Breast epithelium (tissue), 4 donors: ENCODE results near the gene RNF113B. TPM values are rescaled to one million over a fixed set of nuclear protein-coding genes. Genes with fewer than 3 reads are reported as not detected.

Source experiments
- DNase-seq, 2 donors: peaks; one replicate each; pipeline ENCODE4 v3.0.0-alpha.2; 2019; ENCODE audit warnings: low spot score in 2 of 2
- H3K27ac ChIP-seq, 2 donors: fragments of 200-600 bp; sonication (generic) in 1 of 2; one replicate each; pipeline ENCODE4 v1.5.1; 2016 to 2019; ENCODE audit warnings: mild to moderate bottlenecking in 1 of 2
- H3K27me3 ChIP-seq, 2 donors: fragments of 200-600 bp; sonication (generic) in 1 of 2; one replicate each; pipeline versions ENCODE4 v1.5.1 to v1.6.0; 2017 to 2019; ENCODE audit warnings: control low read depth in 1 of 2, mild to moderate bottlenecking in 1 of 2
- H3K36me3 ChIP-seq: fragments of 200-600 bp; one replicate; pipeline ENCODE4 v1.5.1; 2019
- H3K4me1 ChIP-seq, 2 donors: fragments of 200-600 bp; sonication (generic); one replicate each; pipeline ENCODE4 v1.5.1; 2016 to 2019; ENCODE audit warnings: control low read depth in 1 of 2
- H3K4me3 ChIP-seq, 3 donors: fragments of 200-600 bp; sonication (generic); 1 replicate in 2 of 3; 2 replicates in 1 of 3; pipeline ENCODE4 v1.5.1; 2016 to 2019; ENCODE audit warnings: mild to moderate bottlenecking in 3 of 3, moderate library complexity in 2 of 3
- H3K9me3 ChIP-seq, 2 donors: fragments of 200-600 bp; sonication (generic) in 1 of 2; one replicate each; pipeline ENCODE4 v1.5.1; 2016 to 2019; ENCODE audit warnings: control low read depth in 1 of 2
- POLR2A ChIP-seq: fragments of 450-650 bp; IDR thresholded peaks from one replicate; pipeline ENCODE4 v1.6.1; 2016; ENCODE audit warnings: antibody characterized with exemption, mild to moderate bottlenecking, moderate library complexity
- POLR2AphosphoS5 ChIP-seq, 3 donors: sonication (generic); formaldehyde crosslinking; IDR thresholded peaks; one replicate each; pipeline ENCODE4 v1.6.1; 2017; ENCODE audit warnings: antibody characterized with exemption in 3 of 3
- intact Hi-C: fragments of 100-400 bp; cut with DNase I; formaldehyde crosslinking; loops from one replicate; pipeline ENCODE4 v1.15.1; 2023; ENCODE audit warnings: low total_unique reads
- total RNA-seq, 3 donors: library from RNA; depleted of rRNA; stranded (reverse); fragments of >200 nt; gene quantifications; one replicate each; pipeline ENCODE4 v1.1.0, GENCODE V29; 2016
- TF ChIP-seq, protein P1 (sequence below), 3 donors: fragments of 450-650 bp; IDR thresholded peaks; one replicate each; pipeline ENCODE4 v1.5.1; 2016 to 2017; ENCODE audit warnings: antibody characterized with exemption in 3 of 3, mild to moderate bottlenecking in 3 of 3, moderate library complexity in 3 of 3

The RNF113B gene
- total RNA-seq, 3 donors from 2014 or later, result not detected

GRCh38 chr13:98172590-98173422 is 4.3 kb downstream of the RNF113B start:
- DNase-seq, result no peak
- no peaks in the 10 kb centered on the region for H3K36me3 ChIP-seq
- H3K27me3 ChIP-seq, result no peaks in the 10 kb centered on the region
- intact Hi-C loops, result no loop called here
- TF ChIP-seq POLR2AphosphoS5 (IDR thresholded peaks at IDR 0.05) (no peak), POLR2A (no peak)
- TF ChIP-seq, protein P1, sequence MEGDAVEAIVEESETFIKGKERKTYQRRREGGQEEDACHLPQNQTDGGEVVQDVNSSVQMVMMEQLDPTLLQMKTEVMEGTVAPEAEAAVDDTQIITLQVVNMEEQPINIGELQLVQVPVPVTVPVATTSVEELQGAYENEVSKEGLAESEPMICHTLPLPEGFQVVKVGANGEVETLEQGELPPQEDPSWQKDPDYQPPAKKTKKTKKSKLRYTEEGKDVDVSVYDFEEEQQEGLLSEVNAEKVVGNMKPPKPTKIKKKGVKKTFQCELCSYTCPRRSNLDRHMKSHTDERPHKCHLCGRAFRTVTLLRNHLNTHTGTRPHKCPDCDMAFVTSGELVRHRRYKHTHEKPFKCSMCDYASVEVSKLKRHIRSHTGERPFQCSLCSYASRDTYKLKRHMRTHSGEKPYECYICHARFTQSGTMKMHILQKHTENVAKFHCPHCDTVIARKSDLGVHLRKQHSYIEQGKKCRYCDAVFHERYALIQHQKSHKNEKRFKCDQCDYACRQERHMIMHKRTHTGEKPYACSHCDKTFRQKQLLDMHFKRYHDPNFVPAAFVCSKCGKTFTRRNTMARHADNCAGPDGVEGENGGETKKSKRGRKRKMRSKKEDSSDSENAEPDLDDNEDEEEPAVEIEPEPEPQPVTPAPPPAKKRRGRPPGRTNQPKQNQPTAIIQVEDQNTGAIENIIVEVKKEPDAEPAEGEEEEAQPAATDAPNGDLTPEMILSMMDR (IDR thresholded peaks at IDR 0.05), result no peak
- peak overlapping the region; percentile 84 to 92 for H3K27ac ChIP-seq
- no peaks in the 10 kb centered on the region for H3K9me3 ChIP-seq
- peak overlapping the region in 1 of 3 donors; percentile 42 for H3K4me3 ChIP-seq
- H3K4me1 ChIP-seq, result peaks cover 3 to 36% of the 10 kb centered on the region in 2 donors

DNA sequence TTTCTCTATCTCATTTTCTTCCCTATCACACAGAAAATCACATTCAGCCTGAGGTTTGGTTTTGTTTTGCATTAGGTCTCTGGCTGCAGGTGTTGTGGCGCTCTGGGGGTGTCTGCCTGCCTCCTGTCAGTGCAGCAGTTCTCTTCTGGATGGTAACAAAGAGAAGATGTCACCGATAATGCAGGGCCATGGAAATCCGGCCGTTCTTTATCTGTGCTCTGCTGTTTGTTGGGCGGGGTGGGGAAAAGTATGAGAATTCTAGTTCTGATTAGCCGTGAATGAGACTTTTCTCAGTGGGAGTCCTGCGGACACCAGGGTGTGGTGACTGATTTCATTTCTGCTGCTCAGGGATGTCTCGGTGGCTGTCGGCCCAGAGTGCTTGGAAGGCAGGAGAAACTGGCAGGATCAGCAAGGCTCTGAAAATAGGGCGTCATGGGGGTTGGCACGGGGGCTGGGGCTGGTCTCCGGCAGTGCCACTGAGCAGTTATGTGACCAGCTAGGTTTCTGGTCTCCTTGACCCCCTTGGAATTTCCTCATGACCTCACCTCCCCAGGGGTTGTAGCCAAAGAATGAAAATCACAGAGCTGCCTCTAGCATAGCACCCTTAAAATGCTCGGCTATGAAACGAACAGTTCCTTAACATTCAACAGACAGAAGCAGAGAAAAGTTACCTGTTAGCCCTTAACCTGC is 5.0 kb downstream of the RNF113B start:
- no peak for DNase-seq
- Histone ChIP-seq H3K9me3 (no peaks in the 10 kb centered on the region), H3K27me3 (no peaks in the 10 kb centered on the region), H3K4me3 (peak overlapping the region in 2 of 3 donors; percentile 7 to 42), H3K27ac (peak overlapping the region; percentile 84 to 92), H3K4me1 (peaks cover 3 to 36% of the 10 kb centered on the region in 2 donors), H3K36me3 (no peaks in the 10 kb centered on the region)
- intact Hi-C loops, result no loop called here
- TF ChIP-seq POLR2AphosphoS5 (IDR thresholded peaks at IDR 0.05), result no peak
- TF ChIP-seq, protein P1 (IDR thresholded peaks at IDR 0.05), result no peak
- no peak for TF ChIP-seq POLR2A

- no peak overlapping the region for H3K27ac ChIP-seq
- no peak for DNase-seq
- no peak for TF ChIP-seq POLR2AphosphoS5 (IDR thresholded peaks at IDR 0.05)
- TF ChIP-seq, protein P1 (IDR thresholded peaks at IDR 0.05), result no peak
- no peak for TF ChIP-seq POLR2A
- no peaks in the 10 kb centered on the region for H3K27me3 ChIP-seq
- no peaks in the 10 kb centered on the region for H3K36me3 ChIP-seq
- H3K9me3 ChIP-seq, result no peaks in the 10 kb centered on the region
- intact Hi-C loops, result no loop called here
- peaks cover 3 to 25% of the 10 kb centered on the region in 2 donors for H3K4me1 ChIP-seq
- H3K4me3 ChIP-seq, result no peak overlapping the region
Observed at GRCh38 chr13:98169331-98169730, 7.7 kb downstream of the RNF113B start.

- no peaks in the 10 kb centered on the region for H3K36me3 ChIP-seq
- no peaks in the 10 kb centered on the region for H3K9me3 ChIP-seq
- H3K27ac ChIP-seq, result no peak overlapping the region
- no peaks in the 10 kb centered on the region for H3K27me3 ChIP-seq
- H3K4me3 ChIP-seq, result no peak overlapping the region
- intact Hi-C loops, result no loop called here
- no peaks in the 10 kb centered on the region for H3K4me1 ChIP-seq
- TF ChIP-seq POLR2AphosphoS5 (IDR thresholded peaks at IDR 0.05) (no peak), POLR2A (no peak)
- TF ChIP-seq, protein P1 (IDR thresholded peaks at IDR 0.05), result no peak
- DNase-seq, result no peak
Observed at GRCh38 chr13:98162935-98163334, 14.1 kb downstream of the RNF113B start.
